ENCODE data around the gene PIMREG.

- TF ChIP-seq GATA2 (IDR thresholded peaks at IDR 0.05; ENCODE audit: low read depth, low read length) (no peak), GATA3 (IDR thresholded peaks at IDR 0.05; ENCODE audit: low read depth, low read length) (no peak)
These were observed 20.3 kb upstream of the PIMREG start for GRCh38 chr17:6423931-6424330.
